Mononuclear cell (primary cell): ENCODE measurements around the gene PRKAR1A. TPM values are rescaled to one million over a fixed set of nuclear protein-coding genes. Genes with fewer than 3 reads are reported as not detected.
"Not testable (repeated sequence)": the region's sequence is repeated elsewhere in the genome, so short reads cannot be mapped to it uniquely, and the experiment has no call there.

ENCODE experiments used
- H3K27me3 ChIP-seq: 2 replicates; pipeline ENCODE4 v1.6.0; 2011; ENCODE audit warnings: low read length, control low read depth; ENCODE audit not compliant: insufficient read depth
- H3K4me1 ChIP-seq: 2 replicates; pipeline ENCODE4 v1.5.1; 2011; ENCODE audit warnings: mild to moderate bottlenecking, low read length, control low read depth; ENCODE audit not compliant: insufficient read depth
- H3K4me3 ChIP-seq: 2 replicates; pipeline ENCODE4 v1.5.1; 2011; ENCODE audit warnings: mild to moderate bottlenecking, low read length, moderate library complexity
- H3K9me3 ChIP-seq: 2 replicates; pipeline ENCODE4 v1.5.1; 2011; ENCODE audit warnings: low read depth, mild to moderate bottlenecking, control low read depth, low read length
- total RNA-seq: library from RNA; depleted of rRNA; stranded (reverse); fragments of >200 nt; gene quantifications from one replicate; pipeline ENCODE4 v1.2.3, GENCODE V29; 2012

The PRKAR1A gene
- 97.8 TPM for total RNA-seq

DNA sequence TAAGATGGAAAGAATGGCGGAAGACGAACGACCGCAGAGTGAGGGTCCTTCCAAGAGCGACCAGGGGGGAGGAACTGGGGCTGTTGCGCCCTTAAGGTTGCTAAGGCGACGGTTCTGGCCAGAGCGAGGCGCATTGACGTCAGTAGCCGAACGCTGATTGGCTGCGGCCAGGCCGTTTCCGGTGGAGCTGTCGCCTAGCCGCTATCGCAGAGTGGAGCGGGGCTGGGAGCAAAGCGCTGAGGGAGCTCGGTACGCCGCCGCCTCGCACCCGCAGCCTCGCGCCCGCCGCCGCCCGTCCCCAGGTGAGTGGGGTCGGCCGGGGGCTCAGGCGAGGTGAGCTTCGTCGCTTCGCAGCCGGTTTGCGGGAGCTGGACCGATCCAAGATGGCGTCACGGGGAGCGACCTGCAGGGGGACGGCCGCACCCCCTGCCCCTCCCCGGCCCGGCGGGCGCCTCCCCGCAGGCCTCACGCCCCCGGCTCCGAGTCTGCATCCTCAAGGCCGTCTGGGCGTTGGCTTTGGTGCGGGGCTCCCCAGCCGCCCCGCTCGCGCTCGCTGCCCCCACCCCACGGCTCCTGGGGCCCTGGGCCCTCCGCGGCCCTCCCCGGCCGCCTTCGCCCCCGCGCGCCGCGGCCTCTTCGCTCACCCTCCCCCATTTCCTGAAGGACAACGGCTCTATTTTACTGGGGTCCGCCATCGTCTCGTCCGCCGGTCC is at the start of gene PRKAR1A:
PRKAR1A (plus strand) TSS at position 184 of the 713 bp plus-strand sequence. CDS start 2,970 bp downstream, outside the sequence.
- H3K4me3 ChIP-seq: peak within 1 kb of the TSS; percentile 69
- H3K4me1 ChIP-seq: peaks cover 46% of the 10 kb centered on the region
- no peaks in the 10 kb centered on the region for H3K27me3 ChIP-seq
- no peaks in the 10 kb centered on the region for H3K9me3 ChIP-seq

DNA sequence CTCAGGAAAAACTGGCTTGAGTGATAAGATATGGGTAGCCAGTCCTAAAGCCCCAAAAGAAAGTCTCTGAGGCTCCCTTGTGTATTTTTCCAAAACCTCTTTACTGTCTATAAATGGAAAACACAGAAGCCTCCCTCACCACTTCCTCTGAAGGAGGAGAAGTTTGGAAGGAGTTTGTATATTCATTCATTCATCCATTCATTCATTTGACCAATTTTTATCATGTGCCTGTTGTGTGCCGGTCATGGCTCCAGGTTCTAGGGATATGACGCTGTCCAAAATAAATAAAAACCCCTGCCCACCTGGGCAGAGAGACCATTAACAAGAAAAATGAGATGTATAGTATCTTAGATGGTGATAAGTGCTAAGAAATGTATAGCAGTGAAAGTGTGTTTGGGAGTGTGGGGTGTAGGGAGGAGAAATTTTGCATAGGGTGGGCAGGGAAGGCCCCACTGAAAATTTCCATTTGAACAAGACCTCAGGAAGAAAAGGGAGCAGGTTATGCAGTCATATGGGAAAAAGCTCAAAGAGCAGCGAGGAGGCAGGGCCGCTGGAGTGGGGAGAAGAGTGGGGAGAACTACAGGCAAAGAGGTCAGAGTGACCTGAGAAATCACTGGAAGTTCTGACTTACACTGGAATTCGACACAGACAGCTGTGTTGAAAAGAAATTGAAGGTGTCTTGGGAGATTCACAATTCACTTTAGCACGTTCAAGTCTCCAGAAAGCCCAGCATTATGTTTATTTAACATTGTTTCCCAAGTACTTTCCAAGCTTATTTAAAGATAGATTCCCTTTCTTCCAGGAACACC is 48.8 kb upstream of the PRKAR1A start:
- Histone ChIP-seq H3K4me1 (peaks cover 32% of the 10 kb centered on the region), H3K9me3 (no peaks in the 10 kb centered on the region), H3K27me3 (no peaks in the 10 kb centered on the region), H3K4me3 (no peak overlapping the region)

DNA sequence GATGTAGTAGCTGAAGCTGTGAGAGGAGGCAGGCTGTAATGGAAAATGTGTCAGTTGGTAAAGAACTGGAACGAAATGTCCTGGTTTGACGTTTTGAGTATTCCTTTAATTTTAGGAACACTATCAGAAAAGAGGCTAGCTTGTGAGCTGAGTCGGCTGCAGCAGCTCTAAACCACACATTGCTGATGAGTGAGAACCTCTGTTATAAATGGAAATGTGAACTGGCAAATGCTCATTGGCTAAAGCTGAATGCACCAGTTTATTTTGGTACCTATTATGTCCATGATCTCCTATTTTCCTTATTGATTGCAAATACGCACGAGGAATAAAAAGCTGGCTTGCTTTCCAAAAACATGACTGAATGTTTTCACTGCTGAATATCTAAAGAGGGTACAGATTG is 43.9 kb upstream of the PRKAR1A start:
- no peaks in the 10 kb centered on the region for H3K4me1 ChIP-seq
- H3K27me3 ChIP-seq: peaks cover 3% of the 10 kb centered on the region
- no peak overlapping the region for H3K4me3 ChIP-seq
- H3K9me3 ChIP-seq: no peaks in the 10 kb centered on the region

DNA sequence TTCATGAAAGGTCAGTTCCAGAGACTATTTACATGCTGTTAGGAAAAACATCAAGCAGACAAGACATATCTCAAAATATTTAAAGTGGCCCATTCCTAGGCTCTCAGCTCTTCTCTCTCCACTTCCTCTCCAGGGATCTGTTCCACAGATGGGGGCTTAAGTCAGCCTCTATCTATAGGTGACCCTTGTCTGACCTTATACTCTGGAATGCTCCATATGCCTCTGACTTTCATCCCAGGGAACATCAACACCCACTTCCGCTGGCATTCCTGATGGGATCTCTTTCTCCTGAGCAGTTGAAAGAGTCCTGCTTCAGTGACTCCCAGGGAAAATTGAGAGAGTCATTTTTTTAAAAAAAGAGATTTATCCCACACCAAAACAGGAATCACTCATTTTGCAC is 43.4 kb upstream of the PRKAR1A start:
- Histone ChIP-seq H3K27me3 (peaks cover 3% of the 10 kb centered on the region), H3K4me3 (no peak overlapping the region), H3K9me3 (no peaks in the 10 kb centered on the region), H3K4me1 (no peaks in the 10 kb centered on the region)

DNA sequence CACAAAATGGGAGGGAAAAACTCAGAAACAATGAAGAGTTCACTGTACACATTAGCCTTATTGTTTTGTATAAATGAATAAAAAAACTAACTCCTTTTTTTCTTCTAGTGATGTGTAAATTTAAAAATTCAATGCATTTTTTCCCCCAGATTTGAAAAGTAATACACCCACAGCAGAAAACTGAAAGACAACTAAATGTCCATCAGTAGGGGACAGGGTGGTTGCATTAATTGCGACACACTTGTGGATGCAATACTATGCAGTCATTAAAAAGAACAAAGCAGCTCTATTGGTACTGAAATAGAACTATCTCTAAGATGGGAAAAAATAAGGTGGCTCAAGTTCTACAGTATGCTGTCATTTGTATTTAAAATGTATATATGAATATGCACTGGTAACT is 41.3 kb upstream of the PRKAR1A start:
- no peak overlapping the region for H3K4me3 ChIP-seq
- H3K27me3 ChIP-seq: peaks cover 3% of the 10 kb centered on the region

DNA sequence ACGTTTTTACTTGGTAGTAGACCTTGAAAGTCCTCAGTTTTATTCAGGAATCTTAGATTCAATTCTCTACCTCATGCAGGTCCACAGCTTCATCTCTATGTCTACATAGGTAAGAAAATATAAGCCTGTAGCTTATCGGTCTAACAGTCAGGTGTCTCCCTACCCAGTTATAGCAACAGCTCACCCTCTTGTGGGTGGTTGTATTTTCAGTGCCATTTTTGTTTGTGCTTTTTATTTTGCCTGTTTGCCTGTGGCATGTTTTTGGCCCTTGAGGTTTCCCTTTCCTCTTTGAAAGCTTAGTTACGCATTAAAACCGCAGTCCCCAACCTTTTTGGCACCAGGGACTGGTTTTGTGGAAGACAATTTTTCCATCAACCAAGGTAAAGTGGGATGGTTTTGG is 31.3 kb upstream of the PRKAR1A start:
- H3K4me3 ChIP-seq: no peak overlapping the region
- peaks cover 6% of the 10 kb centered on the region for H3K27me3 ChIP-seq
- peaks cover 20% of the 10 kb centered on the region for H3K4me1 ChIP-seq
- H3K9me3 ChIP-seq: peaks cover 6% of the 10 kb centered on the region

More for the DNA sequence above, 41.3 kb upstream of the PRKAR1A start:
- no peaks in the 10 kb centered on the region for H3K9me3 ChIP-seq
- no peaks in the 10 kb centered on the region for H3K4me1 ChIP-seq

DNA sequence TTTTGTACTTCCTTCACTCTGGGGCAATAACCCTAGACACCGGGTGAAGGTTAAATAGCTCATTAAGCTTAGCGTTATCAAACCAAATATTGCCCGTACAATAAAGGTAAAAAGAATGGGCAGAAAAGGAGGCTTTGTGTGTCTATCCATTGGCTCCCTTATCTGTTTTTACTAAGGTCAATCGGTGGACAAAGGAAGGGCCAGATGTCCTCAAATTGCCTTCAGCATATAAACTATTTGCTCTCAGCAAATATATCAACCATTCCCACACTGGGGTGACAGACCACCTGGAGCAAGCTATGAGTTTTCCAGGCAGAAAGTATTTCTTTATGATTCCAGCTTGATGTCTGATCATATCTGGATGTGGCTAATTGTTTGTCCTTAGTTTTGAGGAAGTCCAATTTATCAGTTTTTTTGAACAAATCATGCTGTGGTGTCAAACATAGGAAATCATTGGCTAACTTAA is 29.6 kb upstream of the PRKAR1A start:
- H3K4me3 ChIP-seq: no peak overlapping the region
- peaks cover 35% of the 10 kb centered on the region for H3K4me1 ChIP-seq
- H3K9me3 ChIP-seq: peaks cover 6% of the 10 kb centered on the region
- H3K27me3 ChIP-seq: peaks cover 4% of the 10 kb centered on the region

DNA sequence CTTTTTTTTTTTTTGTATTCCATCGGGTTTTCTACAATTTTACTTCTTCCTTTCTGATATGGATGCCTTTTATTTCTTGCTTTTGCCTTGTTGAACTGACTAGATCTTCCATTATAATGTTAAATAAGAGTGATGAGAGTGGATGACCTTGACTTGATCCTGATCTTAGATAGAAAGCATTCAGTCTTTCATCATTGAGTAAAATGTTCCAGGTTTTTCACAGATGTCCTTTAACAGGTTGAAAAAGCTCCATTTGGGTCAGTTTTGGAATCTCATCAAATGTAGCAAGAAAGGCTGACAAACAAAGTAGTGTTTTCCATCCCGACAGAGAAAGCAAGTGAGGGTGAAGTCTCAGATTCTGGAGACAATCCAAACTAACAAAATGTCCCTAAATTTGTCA is 27.8 kb upstream of the PRKAR1A start:
- Histone ChIP-seq H3K9me3 (peaks cover 6% of the 10 kb centered on the region), H3K4me1 (peaks cover 49% of the 10 kb centered on the region), H3K27me3 (peaks cover 4% of the 10 kb centered on the region), H3K4me3 (no peak overlapping the region)

DNA sequence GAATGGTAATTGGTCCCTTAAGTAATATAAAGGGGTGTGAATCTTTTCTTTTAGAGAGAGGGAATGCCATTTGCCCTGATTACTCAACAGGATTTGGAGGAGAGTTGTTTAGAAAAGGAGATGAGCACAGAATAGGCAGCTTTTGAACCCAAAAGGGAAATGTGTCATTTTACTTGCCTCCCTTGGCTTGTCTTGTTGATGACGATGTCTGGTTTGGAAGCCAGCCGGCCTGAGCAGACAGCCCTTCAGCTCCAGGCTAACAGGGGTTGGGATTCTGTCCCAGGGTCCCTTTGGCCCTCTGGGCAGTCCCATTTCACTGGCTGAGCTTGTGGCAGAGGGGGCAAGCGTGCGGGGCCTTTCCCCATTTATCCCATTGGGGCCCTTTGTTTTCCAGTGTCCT is 22.3 kb upstream of the PRKAR1A start:
- no peaks in the 10 kb centered on the region for H3K27me3 ChIP-seq
- no peak overlapping the region for H3K4me3 ChIP-seq
- peaks cover 78% of the 10 kb centered on the region for H3K4me1 ChIP-seq
- H3K9me3 ChIP-seq: no peaks in the 10 kb centered on the region

DNA sequence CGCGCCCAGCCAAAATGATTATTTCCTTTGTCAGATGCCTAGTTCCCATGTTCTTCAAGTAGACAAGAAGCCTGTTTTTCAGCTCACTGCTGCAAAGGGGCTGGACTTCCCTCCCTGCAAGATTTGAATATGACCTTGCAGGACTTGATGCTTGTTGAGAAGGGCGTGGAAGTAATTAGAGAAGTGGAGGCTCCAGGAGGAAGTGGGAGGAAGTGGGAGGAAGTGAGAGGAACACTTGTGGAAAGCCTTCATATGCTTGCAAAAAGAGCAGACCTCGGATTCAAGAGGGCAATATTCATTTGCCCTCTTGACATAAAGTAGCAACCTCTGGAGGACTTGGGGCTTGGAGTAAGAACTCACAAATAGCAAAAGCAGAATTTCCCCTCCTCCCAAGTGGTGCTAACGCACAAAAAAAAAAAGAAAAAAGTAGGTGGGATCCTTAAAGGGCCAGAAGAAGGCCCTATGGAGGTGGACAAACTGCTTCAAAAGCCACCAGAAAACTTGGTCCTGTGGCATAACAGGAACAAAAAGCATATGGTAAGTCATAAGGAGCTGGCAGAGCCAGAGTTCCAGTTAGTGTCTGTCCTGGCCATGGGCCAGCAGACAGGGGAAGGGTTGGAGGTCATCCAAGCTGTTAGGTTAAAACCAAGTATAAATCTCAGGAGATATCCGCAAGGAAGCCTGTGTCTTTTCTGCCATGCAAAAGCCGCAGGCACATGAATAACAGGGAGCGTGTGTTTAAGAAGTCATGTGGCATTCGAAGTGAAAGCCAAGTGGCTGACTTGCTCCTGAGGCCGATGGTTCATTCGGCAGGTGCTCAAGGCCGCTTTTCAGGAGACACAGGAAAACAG is 20.6 kb upstream of the PRKAR1A start:
- Histone ChIP-seq H3K4me1 (peaks cover 67% of the 10 kb centered on the region), H3K4me3 (no peak overlapping the region), H3K27me3 (no peaks in the 10 kb centered on the region), H3K9me3 (no peaks in the 10 kb centered on the region)

DNA sequence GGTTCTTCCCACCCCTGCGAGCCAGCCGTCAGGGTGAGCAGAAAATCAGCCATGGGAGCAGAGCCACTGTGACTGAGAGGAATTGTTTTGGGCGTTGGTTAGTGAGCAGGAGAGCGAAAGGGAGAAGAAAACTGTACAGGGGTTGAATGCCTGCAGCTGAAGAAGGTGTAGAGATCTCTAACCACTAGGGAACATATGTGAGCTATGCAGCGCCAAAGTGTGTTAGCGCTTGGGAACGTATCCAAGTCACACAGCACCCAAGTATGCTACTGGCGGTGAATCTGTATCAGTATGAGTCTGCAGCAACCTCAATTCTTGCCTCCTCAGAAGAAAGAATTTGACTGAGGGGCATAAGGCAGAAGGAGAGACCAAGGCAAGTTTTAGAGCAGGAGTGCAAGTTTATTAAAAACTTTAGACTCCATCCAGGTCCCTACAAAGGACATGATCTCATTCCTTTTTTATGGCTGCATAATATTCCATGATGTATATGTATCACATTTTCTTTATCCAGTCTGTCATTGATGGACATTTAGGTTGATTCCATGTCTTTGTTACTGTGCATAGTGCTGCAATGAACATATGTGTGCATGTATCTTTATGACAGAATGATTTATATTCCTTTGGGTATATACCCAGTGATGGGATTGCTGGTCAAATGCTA is 19.7 kb upstream of the PRKAR1A start:
- not testable (repeated sequence) for H3K27me3 ChIP-seq, H3K4me3 ChIP-seq, H3K9me3 ChIP-seq
- H3K4me1 ChIP-seq: peaks cover 68% of the 10 kb centered on the region

DNA sequence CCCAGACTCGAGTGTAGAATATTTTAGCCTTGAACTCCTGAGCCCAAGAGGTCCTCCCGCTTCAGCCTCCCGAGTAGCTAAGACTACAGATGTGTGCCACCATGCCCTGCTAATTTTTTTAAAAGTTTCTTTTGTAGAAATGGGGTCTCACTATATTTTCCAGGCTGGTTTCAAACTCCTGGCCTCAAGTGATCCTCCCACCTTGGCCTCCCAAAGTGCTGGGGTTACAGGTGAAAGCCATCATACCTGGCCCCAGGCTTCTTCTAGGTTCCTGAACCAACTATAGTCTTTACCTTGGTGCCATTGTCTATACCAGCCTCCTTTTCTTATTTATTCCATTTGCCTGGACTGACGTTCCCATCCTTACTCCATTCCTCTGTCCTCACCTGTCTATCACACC is 17.1 kb upstream of the PRKAR1A start:
- Histone ChIP-seq H3K4me3 (no peak overlapping the region), H3K9me3 (no peaks in the 10 kb centered on the region), H3K4me1 (peaks cover 69% of the 10 kb centered on the region), H3K27me3 (no peaks in the 10 kb centered on the region)

DNA sequence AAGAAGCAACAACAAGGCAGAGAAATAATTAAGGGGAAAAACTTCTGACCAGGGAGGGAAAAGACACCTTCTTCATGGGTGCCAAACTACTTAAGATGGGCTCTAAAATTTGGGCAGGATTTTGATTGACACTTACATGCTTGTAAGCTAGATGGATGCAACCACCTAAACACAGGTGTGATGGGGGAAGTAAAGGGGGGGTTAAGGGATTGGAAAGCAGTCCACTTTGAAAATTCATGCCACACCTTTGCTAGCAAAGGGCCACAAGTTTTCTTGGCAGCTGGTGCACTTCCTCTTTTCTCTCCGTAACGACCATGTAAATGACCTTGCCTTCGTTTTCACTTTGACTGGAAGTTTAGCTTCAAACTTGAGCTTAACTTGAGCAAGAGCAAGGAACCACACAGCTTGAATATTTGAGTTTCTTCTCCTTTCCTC is 14.3 kb upstream of the PRKAR1A start:
- no peak overlapping the region for H3K4me3 ChIP-seq
- peaks cover 42% of the 10 kb centered on the region for H3K4me1 ChIP-seq
- no peaks in the 10 kb centered on the region for H3K9me3 ChIP-seq
- no peaks in the 10 kb centered on the region for H3K27me3 ChIP-seq

DNA sequence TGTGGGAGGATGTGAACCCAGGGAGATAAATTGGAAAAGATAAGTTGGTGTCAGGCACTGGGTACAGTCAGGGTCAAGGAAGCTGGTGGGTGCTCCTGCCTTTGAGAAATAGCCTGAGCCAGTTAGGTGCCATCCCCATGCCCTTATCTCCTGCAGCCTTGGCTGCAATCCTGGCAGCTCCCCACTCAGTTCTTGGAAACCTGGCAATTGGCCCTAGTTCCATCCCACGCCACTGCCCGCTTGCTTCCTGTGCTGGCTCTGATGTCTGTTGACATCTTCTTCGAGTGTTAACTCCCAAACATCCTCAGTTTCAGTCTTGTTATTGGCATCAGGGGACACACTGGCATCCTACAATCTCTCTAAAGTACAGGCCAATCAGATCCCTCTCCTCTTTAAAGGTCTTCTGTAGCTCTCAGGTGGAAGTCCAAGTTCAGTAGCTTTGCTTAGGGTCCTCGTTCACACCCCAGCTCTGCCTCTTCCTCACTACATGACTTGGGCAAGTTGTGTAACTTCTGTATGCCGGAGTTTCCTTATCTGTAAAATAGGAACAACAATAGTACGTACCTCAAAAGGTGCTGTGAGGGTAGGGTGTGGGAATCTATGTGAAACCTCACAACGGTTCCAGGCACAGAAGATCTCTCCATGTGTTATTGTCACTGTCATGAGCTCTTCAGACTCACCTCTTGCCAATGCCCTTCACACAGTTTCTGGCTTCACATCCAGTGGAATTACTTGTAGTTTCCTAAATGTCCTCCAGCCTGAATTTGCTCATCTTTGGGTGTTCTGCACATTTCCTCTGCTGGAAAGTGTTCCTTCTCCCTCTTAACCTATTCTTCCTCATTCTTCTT is 13.5 kb upstream of the PRKAR1A start:
- H3K4me3 ChIP-seq: no peak overlapping the region
- peaks cover 35% of the 10 kb centered on the region for H3K4me1 ChIP-seq
- no peaks in the 10 kb centered on the region for H3K9me3 ChIP-seq
- no peaks in the 10 kb centered on the region for H3K27me3 ChIP-seq
